Esophagus squamous epithelium (tissue), 4 donors: ENCODE results near the gene ALDH9A1.

Experiments
- POLR2A ChIP-seq, 4 donors: fragments of 450-650 bp; IDR thresholded peaks; one replicate each; pipeline ENCODE4 v1.6.1; 2017; ENCODE audit warnings: antibody characterized with exemption in 4 of 4, mild to moderate bottlenecking in 4 of 4, moderate library complexity in 3 of 4
- TF ChIP-seq, protein P1 (sequence below), 6 experiments: fragments of 450-650 bp in 4 of 6; fragments of 200-600 bp in 2 of 6; sonication (generic) in 2 of 6; IDR thresholded peaks; one replicate each; pipeline ENCODE4 v1.5.1; 2016 to 2019; ENCODE audit warnings: antibody characterized with exemption in 6 of 6, mild to moderate bottlenecking in 4 of 6, moderate library complexity in 4 of 6

GRCh38 chr1:165678509-165678908 lies 19.9 kb downstream of the ALDH9A1 start:
- TF ChIP-seq, protein P1, sequence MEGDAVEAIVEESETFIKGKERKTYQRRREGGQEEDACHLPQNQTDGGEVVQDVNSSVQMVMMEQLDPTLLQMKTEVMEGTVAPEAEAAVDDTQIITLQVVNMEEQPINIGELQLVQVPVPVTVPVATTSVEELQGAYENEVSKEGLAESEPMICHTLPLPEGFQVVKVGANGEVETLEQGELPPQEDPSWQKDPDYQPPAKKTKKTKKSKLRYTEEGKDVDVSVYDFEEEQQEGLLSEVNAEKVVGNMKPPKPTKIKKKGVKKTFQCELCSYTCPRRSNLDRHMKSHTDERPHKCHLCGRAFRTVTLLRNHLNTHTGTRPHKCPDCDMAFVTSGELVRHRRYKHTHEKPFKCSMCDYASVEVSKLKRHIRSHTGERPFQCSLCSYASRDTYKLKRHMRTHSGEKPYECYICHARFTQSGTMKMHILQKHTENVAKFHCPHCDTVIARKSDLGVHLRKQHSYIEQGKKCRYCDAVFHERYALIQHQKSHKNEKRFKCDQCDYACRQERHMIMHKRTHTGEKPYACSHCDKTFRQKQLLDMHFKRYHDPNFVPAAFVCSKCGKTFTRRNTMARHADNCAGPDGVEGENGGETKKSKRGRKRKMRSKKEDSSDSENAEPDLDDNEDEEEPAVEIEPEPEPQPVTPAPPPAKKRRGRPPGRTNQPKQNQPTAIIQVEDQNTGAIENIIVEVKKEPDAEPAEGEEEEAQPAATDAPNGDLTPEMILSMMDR (IDR thresholded peaks at IDR 0.05), result no peak
- TF ChIP-seq POLR2A (IDR thresholded peaks at IDR 0.05), result no peak
